ENCODE data around the gene ZNF749. TPM values are rescaled to one million over a fixed set of nuclear protein-coding genes. Genes with fewer than 3 reads are reported as not detected.

ZNF749 gene
- total and polyA plus RNA-seq, 10 of the 15 experiments (the other 5 are each of a cell fraction or from before 2014, with no cell fraction given), result 3.1 to 20.2 (median 13.7) TPM

DNA sequence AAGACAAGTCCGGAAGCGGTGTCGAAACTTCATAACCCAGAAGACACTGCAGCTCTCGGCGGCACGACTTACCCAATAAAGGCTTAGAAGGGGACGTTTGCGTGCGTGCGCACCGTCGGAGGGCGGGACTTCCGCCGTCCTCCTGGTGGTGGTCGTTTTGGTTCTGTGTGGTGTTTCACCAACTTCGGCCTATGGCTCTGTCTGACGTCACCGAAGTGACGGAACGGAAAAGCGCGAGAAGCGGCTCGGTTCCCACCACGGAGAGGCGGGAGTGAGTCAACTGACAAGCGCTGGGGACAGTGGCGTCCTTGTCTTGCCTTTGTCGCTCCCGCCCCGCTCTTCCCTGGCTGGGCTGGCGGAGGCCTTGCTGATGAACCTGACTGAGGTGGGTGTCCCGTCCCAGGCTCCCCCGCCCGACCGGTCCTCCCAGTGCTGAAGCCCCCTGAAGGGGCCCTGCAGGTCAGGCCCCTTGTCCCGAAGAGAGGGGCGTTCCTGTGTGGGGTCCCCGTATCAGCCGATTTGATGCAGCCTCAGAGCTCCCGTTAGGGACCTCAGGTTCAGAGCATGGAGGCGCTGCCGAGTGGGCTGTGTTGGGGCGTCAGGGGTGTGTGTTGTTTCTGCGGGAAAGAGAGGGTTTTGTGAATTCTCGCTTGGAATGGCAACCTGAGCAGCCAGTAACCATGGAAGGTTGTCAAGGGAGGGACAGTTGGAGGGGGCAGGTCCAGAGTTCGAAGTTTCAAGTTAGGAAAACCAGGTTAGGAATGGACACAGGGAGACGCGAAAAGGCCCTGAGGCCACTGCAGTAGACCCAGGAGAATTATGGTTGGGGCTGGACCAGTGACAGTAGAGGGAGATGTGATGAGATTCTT lies 45.2 kb upstream of the ZNF749 start, which contains the start of gene ZNF548 (continued):
- TF ChIP-seq, protein P1, sequence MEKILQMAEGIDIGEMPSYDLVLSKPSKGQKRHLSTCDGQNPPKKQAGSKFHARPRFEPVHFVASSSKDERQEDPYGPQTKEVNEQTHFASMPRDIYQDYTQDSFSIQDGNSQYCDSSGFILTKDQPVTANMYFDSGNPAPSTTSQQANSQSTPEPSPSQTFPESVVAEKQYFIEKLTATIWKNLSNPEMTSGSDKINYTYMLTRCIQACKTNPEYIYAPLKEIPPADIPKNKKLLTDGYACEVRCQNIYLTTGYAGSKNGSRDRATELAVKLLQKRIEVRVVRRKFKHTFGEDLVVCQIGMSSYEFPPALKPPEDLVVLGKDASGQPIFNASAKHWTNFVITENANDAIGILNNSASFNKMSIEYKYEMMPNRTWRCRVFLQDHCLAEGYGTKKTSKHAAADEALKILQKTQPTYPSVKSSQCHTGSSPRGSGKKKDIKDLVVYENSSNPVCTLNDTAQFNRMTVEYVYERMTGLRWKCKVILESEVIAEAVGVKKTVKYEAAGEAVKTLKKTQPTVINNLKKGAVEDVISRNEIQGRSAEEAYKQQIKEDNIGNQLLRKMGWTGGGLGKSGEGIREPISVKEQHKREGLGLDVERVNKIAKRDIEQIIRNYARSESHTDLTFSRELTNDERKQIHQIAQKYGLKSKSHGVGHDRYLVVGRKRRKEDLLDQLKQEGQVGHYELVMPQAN (conservative IDR thresholded peaks at IDR 0.05), result peak; percentile 44; the same call in 1 of the 2 replicates
- TF ChIP-seq RELB (IDR thresholded peaks at IDR 0.05; ENCODE audit: low read depth) (no peak), FOS (IDR thresholded peaks at IDR 0.05; ENCODE audit: borderline replicate concordance, extremely low read depth, insufficient read length) (no peak), EP300 (IDR thresholded peaks at IDR 0.05; ENCODE audit: borderline replicate concordance in 1 of 2, control insufficient read depth in 1 of 2, low read depth in 2 of 2, low read length in 2 of 2) (no peak), TCF12 (IDR thresholded peaks at IDR 0.05; ENCODE audit: low read depth, low read length) (0 out of 2 replicates have a peak, but pooled peaks have one; percentile 12), EGR1 (IDR thresholded peaks at IDR 0.05; ENCODE audit: borderline replicate concordance in 1 of 2, low read depth in 2 of 2, low read length in 2 of 2) (peak in 1 of 2 experiments; percentile 93; a peak in 1 of 3 replicates), SMC3 (IDR thresholded peaks at IDR 0.05; ENCODE audit: borderline replicate concordance, low read length) (no peak), SP1 (IDR thresholded peaks at IDR 0.05; ENCODE audit: low read depth, low read length) (peak; percentile 88), BRCA1 (IDR thresholded peaks at IDR 0.05; ENCODE audit: low read depth, low read length) (peak; percentile 44; the same call in 1 of the 2 replicates), MTA2 (IDR thresholded peaks at IDR 0.05; ENCODE audit: low read depth) (no peak), NR2C2 (IDR thresholded peaks at IDR 0.05; ENCODE audit: borderline replicate concordance, control insufficient read depth, insufficient read length, low read depth) (no peak), BMI1 (IDR thresholded peaks at IDR 0.05; ENCODE audit: borderline replicate concordance) (no peak), PAX8 (IDR thresholded peaks at IDR 0.05) (no peak)
- TF ChIP-seq, protein P2, sequence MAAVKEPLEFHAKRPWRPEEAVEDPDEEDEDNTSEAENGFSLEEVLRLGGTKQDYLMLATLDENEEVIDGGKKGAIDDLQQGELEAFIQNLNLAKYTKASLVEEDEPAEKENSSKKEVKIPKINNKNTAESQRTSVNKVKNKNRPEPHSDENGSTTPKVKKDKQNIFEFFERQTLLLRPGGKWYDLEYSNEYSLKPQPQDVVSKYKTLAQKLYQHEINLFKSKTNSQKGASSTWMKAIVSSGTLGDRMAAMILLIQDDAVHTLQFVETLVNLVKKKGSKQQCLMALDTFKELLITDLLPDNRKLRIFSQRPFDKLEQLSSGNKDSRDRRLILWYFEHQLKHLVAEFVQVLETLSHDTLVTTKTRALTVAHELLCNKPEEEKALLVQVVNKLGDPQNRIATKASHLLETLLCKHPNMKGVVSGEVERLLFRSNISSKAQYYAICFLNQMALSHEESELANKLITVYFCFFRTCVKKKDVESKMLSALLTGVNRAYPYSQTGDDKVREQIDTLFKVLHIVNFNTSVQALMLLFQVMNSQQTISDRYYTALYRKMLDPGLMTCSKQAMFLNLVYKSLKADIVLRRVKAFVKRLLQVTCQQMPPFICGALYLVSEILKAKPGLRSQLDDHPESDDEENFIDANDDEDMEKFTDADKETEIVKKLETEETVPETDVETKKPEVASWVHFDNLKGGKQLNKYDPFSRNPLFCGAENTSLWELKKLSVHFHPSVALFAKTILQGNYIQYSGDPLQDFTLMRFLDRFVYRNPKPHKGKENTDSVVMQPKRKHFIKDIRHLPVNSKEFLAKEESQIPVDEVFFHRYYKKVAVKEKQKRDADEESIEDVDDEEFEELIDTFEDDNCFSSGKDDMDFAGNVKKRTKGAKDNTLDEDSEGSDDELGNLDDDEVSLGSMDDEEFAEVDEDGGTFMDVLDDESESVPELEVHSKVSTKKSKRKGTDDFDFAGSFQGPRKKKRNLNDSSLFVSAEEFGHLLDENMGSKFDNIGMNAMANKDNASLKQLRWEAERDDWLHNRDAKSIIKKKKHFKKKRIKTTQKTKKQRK (IDR thresholded peaks at IDR 0.05; ENCODE audit: low read depth, low read length), result peak; percentile 52; the same call in 1 of the 2 replicates
- TF ChIP-seq, protein P3, sequence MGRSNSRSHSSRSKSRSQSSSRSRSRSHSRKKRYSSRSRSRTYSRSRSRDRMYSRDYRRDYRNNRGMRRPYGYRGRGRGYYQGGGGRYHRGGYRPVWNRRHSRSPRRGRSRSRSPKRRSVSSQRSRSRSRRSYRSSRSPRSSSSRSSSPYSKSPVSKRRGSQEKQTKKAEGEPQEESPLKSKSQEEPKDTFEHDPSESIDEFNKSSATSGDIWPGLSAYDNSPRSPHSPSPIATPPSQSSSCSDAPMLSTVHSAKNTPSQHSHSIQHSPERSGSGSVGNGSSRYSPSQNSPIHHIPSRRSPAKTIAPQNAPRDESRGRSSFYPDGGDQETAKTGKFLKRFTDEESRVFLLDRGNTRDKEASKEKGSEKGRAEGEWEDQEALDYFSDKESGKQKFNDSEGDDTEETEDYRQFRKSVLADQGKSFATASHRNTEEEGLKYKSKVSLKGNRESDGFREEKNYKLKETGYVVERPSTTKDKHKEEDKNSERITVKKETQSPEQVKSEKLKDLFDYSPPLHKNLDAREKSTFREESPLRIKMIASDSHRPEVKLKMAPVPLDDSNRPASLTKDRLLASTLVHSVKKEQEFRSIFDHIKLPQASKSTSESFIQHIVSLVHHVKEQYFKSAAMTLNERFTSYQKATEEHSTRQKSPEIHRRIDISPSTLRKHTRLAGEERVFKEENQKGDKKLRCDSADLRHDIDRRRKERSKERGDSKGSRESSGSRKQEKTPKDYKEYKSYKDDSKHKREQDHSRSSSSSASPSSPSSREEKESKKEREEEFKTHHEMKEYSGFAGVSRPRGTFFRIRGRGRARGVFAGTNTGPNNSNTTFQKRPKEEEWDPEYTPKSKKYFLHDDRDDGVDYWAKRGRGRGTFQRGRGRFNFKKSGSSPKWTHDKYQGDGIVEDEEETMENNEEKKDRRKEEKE (IDR thresholded peaks at IDR 0.05), result no peak

All from GM12878 (cell line).